Measurements from ENCODE around the gene MED29.

The MED29 gene

GRCh38 chr19:39365531-39365930 is 25.6 kb upstream of the MED29 start:
- Histone ChIP-seq H3K4me1 (ENCODE audit: low read depth, poor library complexity, severe bottlenecking) (no peaks in the 10 kb centered on the region), H3K36me3 (ENCODE audit: insufficient read depth) (no peaks in the 10 kb centered on the region; the same call in 1 of the 2 replicates)

DNA sequence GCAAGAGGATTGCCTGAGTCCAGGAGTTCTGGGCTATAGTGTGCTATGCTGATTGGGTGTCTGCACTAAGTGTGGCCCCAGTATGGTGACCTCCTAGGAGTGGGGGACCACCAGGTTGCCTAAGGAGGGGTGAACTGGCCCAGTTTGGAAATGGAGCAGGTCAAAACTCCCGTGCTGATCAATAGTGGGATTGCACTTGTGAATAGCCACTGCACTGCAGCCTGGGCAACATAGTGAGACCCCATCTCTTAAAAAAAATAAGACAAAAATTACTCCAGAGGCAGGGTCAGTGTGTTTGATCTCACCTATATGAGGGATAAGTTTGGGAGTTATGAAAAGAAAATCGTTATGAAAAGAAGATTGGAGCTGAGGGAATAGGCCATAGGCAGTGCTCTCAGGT is 22.0 kb upstream of the MED29 start:
- Histone ChIP-seq H3K27ac (no peak overlapping the region), H3K9ac (no peak overlapping the region), H2AFZ (ENCODE audit: low read depth) (no peak overlapping the region), H3K4me3 (IDR thresholded peaks at IDR 0.05; ENCODE audit: insufficient read depth, low read depth, low read length) (no peak overlapping the region), H3K4me1 (ENCODE audit: low read depth, poor library complexity, severe bottlenecking) (no peaks in the 10 kb centered on the region), H3K27me3 (ENCODE audit: insufficient read depth, low read depth) (no peaks in the 10 kb centered on the region), H3K4me2 (no peak overlapping the region), H3K79me2 (ENCODE audit: insufficient read depth, low read depth) (no peaks in the 10 kb centered on the region), H3K36me3 (ENCODE audit: insufficient read depth) (no peaks in the 10 kb centered on the region), H4K20me1 (ENCODE audit: insufficient read depth) (no peaks in the 10 kb centered on the region)
- TF ChIP-seq, protein P1, sequence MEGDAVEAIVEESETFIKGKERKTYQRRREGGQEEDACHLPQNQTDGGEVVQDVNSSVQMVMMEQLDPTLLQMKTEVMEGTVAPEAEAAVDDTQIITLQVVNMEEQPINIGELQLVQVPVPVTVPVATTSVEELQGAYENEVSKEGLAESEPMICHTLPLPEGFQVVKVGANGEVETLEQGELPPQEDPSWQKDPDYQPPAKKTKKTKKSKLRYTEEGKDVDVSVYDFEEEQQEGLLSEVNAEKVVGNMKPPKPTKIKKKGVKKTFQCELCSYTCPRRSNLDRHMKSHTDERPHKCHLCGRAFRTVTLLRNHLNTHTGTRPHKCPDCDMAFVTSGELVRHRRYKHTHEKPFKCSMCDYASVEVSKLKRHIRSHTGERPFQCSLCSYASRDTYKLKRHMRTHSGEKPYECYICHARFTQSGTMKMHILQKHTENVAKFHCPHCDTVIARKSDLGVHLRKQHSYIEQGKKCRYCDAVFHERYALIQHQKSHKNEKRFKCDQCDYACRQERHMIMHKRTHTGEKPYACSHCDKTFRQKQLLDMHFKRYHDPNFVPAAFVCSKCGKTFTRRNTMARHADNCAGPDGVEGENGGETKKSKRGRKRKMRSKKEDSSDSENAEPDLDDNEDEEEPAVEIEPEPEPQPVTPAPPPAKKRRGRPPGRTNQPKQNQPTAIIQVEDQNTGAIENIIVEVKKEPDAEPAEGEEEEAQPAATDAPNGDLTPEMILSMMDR (conservative IDR thresholded peaks at IDR 0.05; ENCODE audit: low read depth, low read length) = no peak

More at GRCh38 chr19:39365531-39365930, 25.6 kb upstream of the MED29 start:
- no peak overlapping the region for H3K9ac ChIP-seq
- H3K27ac ChIP-seq = no peak overlapping the region
- no peaks in the 10 kb centered on the region for H4K20me1 ChIP-seq (ENCODE audit: insufficient read depth)
- H3K27me3 ChIP-seq (ENCODE audit: insufficient read depth, low read depth) = no peaks in the 10 kb centered on the region
- H3K4me3 ChIP-seq (IDR thresholded peaks at IDR 0.05; ENCODE audit: insufficient read depth, low read depth, low read length) = no peak overlapping the region
- TF ChIP-seq, protein P1 (conservative IDR thresholded peaks at IDR 0.05; ENCODE audit: low read depth, low read length) = no peak
- no peaks in the 10 kb centered on the region for H3K79me2 ChIP-seq (ENCODE audit: insufficient read depth, low read depth)
- H3K4me2 ChIP-seq = no peak overlapping the region
- no peak overlapping the region for H2AFZ ChIP-seq (ENCODE audit: low read depth)

DNA sequence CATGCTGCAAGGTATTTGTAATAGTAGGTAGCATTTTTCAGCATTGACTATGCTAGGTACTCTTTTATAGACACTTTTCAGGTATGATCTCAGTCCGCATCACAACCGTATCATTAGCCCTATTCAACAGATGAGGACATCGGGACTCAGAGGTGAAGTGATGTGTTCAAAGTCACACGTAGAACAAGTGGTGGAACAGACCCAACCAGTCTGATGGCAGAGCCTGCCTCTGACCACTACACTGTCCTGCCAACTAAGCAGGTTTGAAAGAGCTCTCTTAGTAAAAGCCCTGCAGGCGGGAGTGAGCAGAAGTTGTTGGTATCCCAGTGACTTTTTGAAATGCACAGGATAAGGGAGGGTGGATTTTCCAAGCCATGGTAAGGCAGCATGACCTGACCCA is 20.4 kb upstream of the MED29 start:
- H3K4me1 ChIP-seq (ENCODE audit: low read depth, poor library complexity, severe bottlenecking) = no peaks in the 10 kb centered on the region
- TF ChIP-seq, protein P1 (conservative IDR thresholded peaks at IDR 0.05; ENCODE audit: low read depth, low read length) = no peak
- no peaks in the 10 kb centered on the region for H3K79me2 ChIP-seq (ENCODE audit: insufficient read depth, low read depth)
- H3K27me3 ChIP-seq (ENCODE audit: insufficient read depth, low read depth) = no peaks in the 10 kb centered on the region
- H3K9ac ChIP-seq = no peak overlapping the region
- no peaks in the 10 kb centered on the region for H3K36me3 ChIP-seq (ENCODE audit: insufficient read depth)
- H3K27ac ChIP-seq = no peak overlapping the region
- H4K20me1 ChIP-seq (ENCODE audit: insufficient read depth) = no peaks in the 10 kb centered on the region
- no peak overlapping the region for H3K4me2 ChIP-seq
- H2AFZ ChIP-seq (ENCODE audit: low read depth) = no peak overlapping the region
- no peak overlapping the region for H3K4me3 ChIP-seq (IDR thresholded peaks at IDR 0.05; ENCODE audit: insufficient read depth, low read depth, low read length)

GRCh38 chr19:39372047-39372802 is 19.0 kb upstream of the MED29 start:
- no peaks in the 10 kb centered on the region for H4K20me1 ChIP-seq (ENCODE audit: insufficient read depth)
- TF ChIP-seq, protein P1 (conservative IDR thresholded peaks at IDR 0.05; ENCODE audit: low read depth, low read length) = no peak
- no peak overlapping the region for H3K27ac ChIP-seq
- H3K4me2 ChIP-seq = no peak overlapping the region
- no peaks in the 10 kb centered on the region for H3K79me2 ChIP-seq (ENCODE audit: insufficient read depth, low read depth)
- no peak overlapping the region for H3K4me3 ChIP-seq (IDR thresholded peaks at IDR 0.05; ENCODE audit: insufficient read depth, low read depth, low read length)
- H3K4me1 ChIP-seq (ENCODE audit: low read depth, poor library complexity, severe bottlenecking) = no peaks in the 10 kb centered on the region
- H3K36me3 ChIP-seq (ENCODE audit: insufficient read depth) = no peaks in the 10 kb centered on the region; the same call in 1 of the 2 replicates
- no peak overlapping the region for H3K9ac ChIP-seq
- H3K27me3 ChIP-seq (ENCODE audit: insufficient read depth, low read depth) = no peaks in the 10 kb centered on the region
- no peak overlapping the region for H2AFZ ChIP-seq (ENCODE audit: low read depth)
